Activated CD4-positive, alpha-beta memory T cell treated with anti-CD3 and anti-CD28 coated beads, Interleukin-2, amount 10 ng/mL, durations not matched to agents 7 days and 5 days (primary cell): Measurements from ENCODE around the gene ZMYND8. TPM values are rescaled to one million over a fixed set of nuclear protein-coding genes. Genes with fewer than 3 reads are reported as not detected.

Experiments used
- CTCF ChIA-PET: fragments of 350-600 bp; sonication (Branson Sonifier 250); formaldehyde crosslinking; loops from one replicate; lab custom pipeline; 2021; ENCODE audit warnings: antibody characterized with exemption, inconsistent platforms; lab: Charles Lee
- POLR2A ChIA-PET: fragments of 350-600 bp; sonication (Branson Sonifier 250); formaldehyde crosslinking; loops from one replicate; lab custom pipeline; 2021; ENCODE audit warnings: antibody characterized with exemption; lab: Charles Lee
- DNase-seq: peaks from one replicate; pipeline ENCODE4 v3.0.0-alpha.2; 2020
- H3K27ac Mint-ChIP-seq: one replicate; pipeline ENCODE4 v1.8.0; 2021; ENCODE audit warnings: mild to moderate bottlenecking, mixed read lengths
- H3K27me3 Mint-ChIP-seq: one replicate; pipeline ENCODE4 v1.8.0; 2021; ENCODE audit warnings: mixed read lengths
- H3K36me3 Mint-ChIP-seq: one replicate; pipeline ENCODE4 v1.8.0; 2021; ENCODE audit warnings: low read depth, mixed read lengths
- H3K4me1 Mint-ChIP-seq: one replicate; pipeline ENCODE4 v1.8.0; 2021; ENCODE audit warnings: mixed read lengths
- H3K4me3 Mint-ChIP-seq: one replicate; pipeline ENCODE4 v1.8.0; 2021; ENCODE audit warnings: mild to moderate bottlenecking, mixed read lengths
- H3K9me3 Mint-ChIP-seq: one replicate; pipeline ENCODE4 v1.8.0; 2021; ENCODE audit warnings: mixed read lengths
- total RNA-seq, 2 experiments: library from RNA; stranded (reverse); gene quantifications; one replicate each; pipeline ENCODE4 v1.2.3, GENCODE V29; 2021

Gene ZMYND8
- total RNA-seq, 2 experiments from 2014 or later = 37.8 to 44.2 TPM

DNA sequence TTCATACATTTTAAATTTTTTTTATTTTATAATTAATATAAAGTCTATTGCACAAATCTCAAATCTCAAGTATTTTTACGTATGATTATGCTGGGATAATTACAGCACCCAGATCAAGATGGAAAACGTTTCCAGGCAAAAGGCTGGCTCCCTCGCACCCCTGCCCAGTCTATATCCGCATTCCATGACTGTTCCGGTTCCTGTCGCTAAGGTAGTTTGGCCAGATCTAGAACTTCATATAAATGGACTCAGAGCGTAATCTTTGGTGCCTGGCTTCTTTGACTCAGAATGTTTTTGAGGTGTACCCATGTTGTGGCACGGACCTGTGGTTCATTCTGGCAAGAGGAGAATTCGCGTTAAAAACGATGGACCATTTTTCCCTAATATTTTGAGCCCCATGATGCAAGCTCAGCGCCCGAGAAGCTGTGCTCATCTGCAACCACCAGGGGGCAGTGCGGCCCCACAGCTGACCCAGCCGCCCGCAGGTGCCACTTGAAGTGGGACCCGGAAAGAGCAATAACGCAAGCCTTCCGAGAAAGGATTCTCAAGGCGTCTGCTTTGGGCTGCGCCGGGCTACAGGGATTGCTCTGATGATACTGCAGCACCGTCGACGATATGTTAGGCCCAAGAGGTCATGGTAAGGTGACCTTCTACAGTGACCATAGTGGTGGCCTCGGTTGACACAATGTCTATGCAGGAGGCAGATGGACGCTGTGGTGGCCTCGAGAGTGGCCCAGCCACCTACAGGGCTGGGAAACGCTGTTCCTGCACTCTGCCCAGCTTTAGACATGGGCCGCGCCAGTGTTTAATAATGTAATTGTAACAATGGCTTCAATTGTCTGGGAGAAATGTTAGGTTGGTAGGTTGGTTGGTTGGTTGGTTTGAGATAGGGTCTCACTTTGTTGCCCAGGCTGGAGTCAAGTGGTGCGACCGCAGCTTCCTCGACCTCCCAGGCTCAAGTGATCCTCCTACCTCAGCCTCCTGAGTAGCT is 160.1 kb downstream of the ZMYND8 start:
- no peaks in the 10 kb centered on the region for H3K36me3 Mint-ChIP-seq
- H3K27ac Mint-ChIP-seq = no peak overlapping the region
- peaks cover 5% of the 10 kb centered on the region for H3K27me3 Mint-ChIP-seq
- H3K4me1 Mint-ChIP-seq = peaks cover 12% of the 10 kb centered on the region
- H3K9me3 Mint-ChIP-seq = no peaks in the 10 kb centered on the region
- POLR2A ChIA-PET = interaction anchor here (2.5 kb wide), 1 partner anchor 188 kb away, joined by 7 read pairs; no protein-coding TSS in a partner anchor
- peak; percentile 84 for DNase-seq
- CTCF ChIA-PET = interaction anchor here (0.6 to 4.0 kb wide), 26 partner anchors 9 to 506 kb away, joined by 3 to 77 read pairs (median 4); no protein-coding TSS in a partner anchor
- no peak overlapping the region for H3K4me3 Mint-ChIP-seq

DNA sequence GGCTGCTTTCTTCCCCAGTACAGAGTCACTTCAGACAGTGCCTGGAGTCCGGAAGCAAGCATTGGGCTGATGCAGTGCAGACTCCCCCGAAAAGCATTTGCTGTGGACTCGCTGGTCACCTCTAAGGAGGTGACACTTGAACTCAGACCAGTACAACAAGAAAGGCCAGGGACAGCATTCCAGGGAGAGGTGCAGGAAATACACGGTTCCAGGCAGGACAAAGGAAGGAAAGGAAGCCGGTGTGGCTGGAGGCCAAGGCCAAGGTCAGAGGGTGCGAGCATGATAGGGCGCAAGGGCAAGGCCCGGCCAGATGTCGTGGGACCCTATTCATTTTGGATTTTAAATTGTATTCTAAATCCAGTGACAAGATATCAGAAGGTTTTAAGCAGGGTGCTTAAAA is 160.9 kb downstream of the ZMYND8 start:
- Mint-ChIP-seq H3K27me3 (peaks cover 5% of the 10 kb centered on the region), H3K27ac (no peak overlapping the region), H3K9me3 (no peaks in the 10 kb centered on the region), H3K4me1 (peaks cover 12% of the 10 kb centered on the region), H3K36me3 (no peaks in the 10 kb centered on the region), H3K4me3 (no peak overlapping the region)
- no peak for DNase-seq
- CTCF ChIA-PET = interaction anchor here (0.9 to 3.5 kb wide), 4 partner anchors 26 to 428 kb away, joined by 3 to 22 read pairs (median 10); no protein-coding TSS in a partner anchor
- POLR2A ChIA-PET = interaction anchor here (2.5 kb wide), 1 partner anchor 188 kb away, joined by 7 read pairs; no protein-coding TSS in a partner anchor

DNA sequence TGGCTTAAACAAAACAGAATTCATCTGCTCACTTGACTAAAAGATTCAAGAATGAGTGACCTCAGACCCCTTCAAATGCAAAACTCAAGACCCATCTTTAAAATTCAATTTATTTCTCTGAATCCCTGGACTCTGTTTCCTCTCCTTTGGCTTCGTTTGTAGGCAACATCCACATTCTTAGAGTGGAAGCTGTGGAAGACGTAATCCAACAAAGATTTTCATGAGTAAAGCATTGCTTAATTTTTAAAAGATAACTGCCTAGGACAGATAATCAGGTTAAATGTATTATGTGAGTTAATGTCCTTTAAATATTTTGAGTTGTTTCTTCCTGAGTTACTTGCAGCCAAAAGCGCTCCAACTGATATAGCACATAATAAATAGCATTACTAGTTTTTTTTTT is 164.5 kb downstream of the ZMYND8 start:
- no peak overlapping the region for H3K27ac Mint-ChIP-seq
- no peak overlapping the region for H3K4me3 Mint-ChIP-seq
- H3K4me1 Mint-ChIP-seq = peaks cover 28% of the 10 kb centered on the region
- POLR2A ChIA-PET = interaction anchor here (0.6 kb wide), 1 partner anchor 461 kb away, joined by 3 read pairs; no protein-coding TSS in a partner anchor
- H3K27me3 Mint-ChIP-seq = peaks cover 19% of the 10 kb centered on the region
- H3K9me3 Mint-ChIP-seq = no peaks in the 10 kb centered on the region
- CTCF ChIA-PET = interaction anchor here (1.3 to 1.4 kb wide), 2 partner anchors 192 to 437 kb away, joined by 4 read pairs; no protein-coding TSS in a partner anchor
- no peaks in the 10 kb centered on the region for H3K36me3 Mint-ChIP-seq
- DNase-seq = no peak

DNA sequence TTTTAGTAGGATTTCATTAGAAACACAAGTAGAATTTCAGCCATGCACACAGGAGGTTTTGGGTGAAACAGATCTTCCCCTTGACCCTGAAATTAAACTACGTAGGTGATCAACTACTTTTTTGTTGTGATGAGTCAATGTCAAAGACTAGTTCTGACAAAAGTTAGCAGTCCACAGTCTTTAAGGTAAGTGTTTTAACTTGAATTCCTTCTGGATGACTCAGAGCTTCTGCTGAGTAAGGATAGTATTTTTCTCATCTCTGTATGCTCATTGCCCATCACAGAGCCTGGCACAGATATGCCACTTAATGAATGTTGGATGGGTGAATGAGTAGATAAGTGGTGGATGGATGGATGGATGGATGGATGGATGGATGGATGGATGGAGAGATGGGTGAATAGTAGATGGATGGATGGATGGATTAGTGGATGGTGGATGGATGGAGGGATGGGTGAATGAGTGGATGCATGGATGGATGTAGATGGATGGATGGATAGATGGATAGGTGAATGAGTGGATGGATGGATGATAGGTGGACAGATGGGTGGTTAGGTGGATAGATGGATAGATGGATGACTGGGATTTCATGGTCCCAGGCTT is 165.3 kb downstream of the ZMYND8 start:
- peaks cover 21% of the 10 kb centered on the region for H3K4me1 Mint-ChIP-seq
- H3K27ac Mint-ChIP-seq = no peak overlapping the region
- no peaks in the 10 kb centered on the region for H3K9me3 Mint-ChIP-seq
- H3K4me3 Mint-ChIP-seq = no peak overlapping the region
- DNase-seq = no peak
- ChIA-PET POLR2A (interaction anchor here (0.6 kb wide), 1 partner anchor 462 kb away, joined by 3 read pairs; no protein-coding TSS in a partner anchor), CTCF (interaction anchor here (0.6 to 1.3 kb wide), 2 partner anchors 164 to 436 kb away, joined by 4 to 6 read pairs; no protein-coding TSS in a partner anchor)
- no peaks in the 10 kb centered on the region for H3K36me3 Mint-ChIP-seq
- peaks cover 19% of the 10 kb centered on the region for H3K27me3 Mint-ChIP-seq

DNA sequence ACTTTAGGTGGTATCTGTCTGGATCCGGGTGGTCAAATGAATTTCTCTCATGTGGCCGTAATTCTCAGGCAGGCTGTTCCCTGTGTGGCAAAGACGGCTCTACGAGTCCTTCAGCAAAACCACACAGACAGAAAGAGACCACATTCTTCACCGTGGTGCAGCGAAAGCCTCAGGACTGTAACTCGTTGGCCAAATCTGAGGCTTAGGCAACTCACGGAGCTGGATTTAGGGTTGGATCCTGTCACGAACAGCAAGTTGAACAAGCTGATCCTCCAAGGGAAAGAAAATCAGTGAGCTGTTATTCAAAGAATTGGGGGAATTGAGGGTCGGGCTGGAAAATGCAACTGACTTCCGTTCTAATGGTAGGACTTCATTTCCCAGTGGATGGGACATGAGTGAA is 167.4 kb downstream of the ZMYND8 start:
- no peak overlapping the region for H3K4me3 Mint-ChIP-seq
- no peaks in the 10 kb centered on the region for H3K9me3 Mint-ChIP-seq
- DNase-seq = no peak
- no peaks in the 10 kb centered on the region for H3K36me3 Mint-ChIP-seq
- H3K27ac Mint-ChIP-seq = no peak overlapping the region
- ChIA-PET CTCF (interaction anchor here (1.2 to 1.3 kb wide), 2 partner anchors 14 to 195 kb away, joined by 3 to 5 read pairs; no protein-coding TSS in a partner anchor), POLR2A (no interaction called here)
- peaks cover 16% of the 10 kb centered on the region for H3K27me3 Mint-ChIP-seq
- H3K4me1 Mint-ChIP-seq = peaks cover 25% of the 10 kb centered on the region

DNA sequence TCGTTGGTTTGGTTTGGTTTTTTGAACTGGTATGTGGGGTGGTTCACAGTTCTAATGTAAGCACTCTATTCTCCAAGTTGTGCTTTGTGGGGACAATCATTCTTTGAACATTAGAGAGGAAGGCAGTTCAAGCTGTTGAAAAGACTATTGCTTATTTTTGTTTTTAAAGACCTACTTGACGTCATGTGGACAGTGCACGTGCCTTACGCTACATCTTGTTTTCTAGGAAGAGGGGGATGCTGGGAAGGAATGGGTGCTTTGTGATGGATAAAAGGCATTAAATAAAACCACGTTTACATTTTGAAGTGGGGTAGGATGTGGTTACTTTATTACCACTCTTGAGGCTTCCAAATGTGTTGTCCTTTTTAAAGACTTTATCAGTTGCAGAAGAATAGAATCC is 168.0 kb downstream of the ZMYND8 start:
- Mint-ChIP-seq H3K27me3 (peaks cover 16% of the 10 kb centered on the region), H3K9me3 (no peaks in the 10 kb centered on the region), H3K27ac (no peak overlapping the region), H3K4me3 (no peak overlapping the region), H3K4me1 (peaks cover 25% of the 10 kb centered on the region), H3K36me3 (no peaks in the 10 kb centered on the region)
- DNase-seq = no peak
- ChIA-PET CTCF (interaction anchor here (1.3 kb wide), 1 partner anchor 195 kb away, joined by 5 read pairs; no protein-coding TSS in a partner anchor), POLR2A (no interaction called here)

DNA sequence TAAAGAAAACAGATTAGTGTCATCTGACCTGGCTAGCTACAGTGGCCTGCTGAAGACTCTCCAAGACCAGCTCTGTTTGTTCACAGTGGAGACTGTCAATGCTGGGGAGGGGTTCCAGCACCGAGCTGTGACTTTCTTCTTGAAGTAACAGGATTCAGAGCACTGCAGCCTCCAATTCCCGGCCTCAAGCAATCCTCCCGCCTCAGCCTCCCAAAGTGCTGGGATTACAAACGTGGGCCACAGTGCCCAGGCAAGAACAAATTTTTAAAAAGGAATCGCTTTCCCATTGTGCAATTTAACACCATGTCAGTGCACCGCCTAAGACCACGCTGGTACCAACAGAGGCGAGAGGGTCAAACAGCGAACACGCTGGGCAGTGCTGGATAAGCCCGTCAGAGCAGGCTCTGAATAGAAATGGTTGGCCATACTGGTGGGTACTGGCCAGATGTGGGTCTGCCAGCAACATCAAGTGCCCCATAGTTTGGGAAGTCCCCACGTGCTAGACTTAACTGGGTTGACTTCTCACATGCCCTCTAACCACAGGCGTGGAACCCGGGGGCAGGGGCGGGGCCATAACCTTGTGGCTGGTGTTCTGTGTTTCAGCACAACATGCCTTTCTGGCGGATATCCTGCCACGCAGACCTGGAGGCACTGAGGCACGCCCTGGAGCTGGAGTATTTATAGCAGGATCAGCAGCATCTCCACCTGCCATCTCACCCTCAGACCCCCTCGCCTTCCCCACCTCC is 168.9 kb downstream of the ZMYND8 start:
- ChIA-PET POLR2A (no interaction called here), CTCF (interaction anchor here (0.9 kb wide), 1 partner anchor 9 kb away, joined by 5 read pairs; no protein-coding TSS in a partner anchor)
- H3K4me1 Mint-ChIP-seq = peaks cover 25% of the 10 kb centered on the region
- peaks cover 14% of the 10 kb centered on the region for H3K27me3 Mint-ChIP-seq
- no peaks in the 10 kb centered on the region for H3K9me3 Mint-ChIP-seq
- DNase-seq = peak; percentile 50
- H3K27ac Mint-ChIP-seq = no peak overlapping the region
- no peak overlapping the region for H3K4me3 Mint-ChIP-seq
- H3K36me3 Mint-ChIP-seq = no peaks in the 10 kb centered on the region

DNA sequence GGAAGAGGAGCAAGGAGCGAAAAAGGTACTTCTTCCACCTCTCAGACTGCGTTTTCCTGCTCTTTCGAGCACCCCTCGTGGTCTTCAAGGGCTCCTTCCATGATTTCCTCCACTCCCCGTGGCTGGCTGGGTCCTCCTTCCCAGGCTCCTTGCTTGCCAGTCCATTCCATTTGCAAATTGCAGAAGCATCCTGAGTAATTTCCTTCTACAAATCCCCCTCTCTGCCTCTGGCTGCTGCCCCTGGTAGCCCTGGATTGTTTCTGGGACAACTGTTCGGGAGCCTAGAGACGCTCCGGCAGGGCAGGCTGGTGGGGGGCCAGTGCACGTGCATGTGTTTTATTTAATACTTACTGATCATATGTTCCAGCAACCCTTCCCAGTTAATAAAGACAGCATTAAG is 173.1 kb downstream of the ZMYND8 start:
- peaks cover 2% of the 10 kb centered on the region for H3K27me3 Mint-ChIP-seq
- H3K4me1 Mint-ChIP-seq = peaks cover 21% of the 10 kb centered on the region
- CTCF ChIA-PET = no interaction called here
- no peak overlapping the region for H3K27ac Mint-ChIP-seq
- H3K4me3 Mint-ChIP-seq = no peak overlapping the region
- H3K36me3 Mint-ChIP-seq = no peaks in the 10 kb centered on the region
- H3K9me3 Mint-ChIP-seq = no peaks in the 10 kb centered on the region
- POLR2A ChIA-PET = no interaction called here
- DNase-seq = no peak

DNA sequence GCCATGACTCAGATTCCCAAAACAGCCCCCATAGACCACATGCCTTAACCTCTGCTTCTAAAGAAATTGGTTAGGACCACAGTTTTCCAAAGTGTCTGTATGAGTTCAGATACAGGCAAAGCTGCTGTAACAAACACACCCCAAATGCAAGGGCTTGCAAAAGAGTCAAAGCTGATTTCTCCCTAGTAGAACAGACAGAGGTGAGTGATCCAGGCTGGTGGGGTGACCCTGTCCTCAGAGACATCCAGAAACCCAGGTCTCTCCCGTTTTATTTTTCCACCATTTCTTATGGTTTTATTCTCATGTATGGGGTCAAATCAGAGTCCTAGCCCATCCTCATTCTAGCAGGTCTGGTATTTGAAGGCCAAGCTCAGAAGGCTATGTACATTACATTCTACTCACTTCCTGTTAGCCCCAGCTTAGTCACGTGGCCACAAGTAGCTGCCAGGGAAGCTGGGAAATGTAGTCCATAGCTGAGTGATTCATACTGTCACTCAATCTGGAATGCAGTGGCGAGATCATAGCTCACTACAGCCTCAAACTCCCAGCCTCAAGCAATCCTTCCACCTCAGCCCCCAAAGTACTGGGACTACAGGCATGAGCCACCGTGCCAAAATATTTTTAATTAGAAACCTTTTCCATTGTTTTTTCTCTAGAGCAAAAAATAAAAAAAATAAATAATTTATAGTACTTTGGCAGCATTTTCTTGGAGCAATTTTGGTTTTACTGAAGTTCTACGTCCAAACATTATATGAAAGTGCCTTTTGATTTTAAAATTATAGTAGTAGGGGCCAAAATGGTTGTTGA is 175.2 kb downstream of the ZMYND8 start:
- DNase-seq = peak; percentile 24
- no peak overlapping the region for H3K27ac Mint-ChIP-seq
- no peaks in the 10 kb centered on the region for H3K9me3 Mint-ChIP-seq
- H3K4me1 Mint-ChIP-seq = peaks cover 8% of the 10 kb centered on the region
- POLR2A ChIA-PET = no interaction called here
- H3K36me3 Mint-ChIP-seq = no peaks in the 10 kb centered on the region
- H3K4me3 Mint-ChIP-seq = no peak overlapping the region
- CTCF ChIA-PET = no interaction called here
- H3K27me3 Mint-ChIP-seq = no peaks in the 10 kb centered on the region

DNA sequence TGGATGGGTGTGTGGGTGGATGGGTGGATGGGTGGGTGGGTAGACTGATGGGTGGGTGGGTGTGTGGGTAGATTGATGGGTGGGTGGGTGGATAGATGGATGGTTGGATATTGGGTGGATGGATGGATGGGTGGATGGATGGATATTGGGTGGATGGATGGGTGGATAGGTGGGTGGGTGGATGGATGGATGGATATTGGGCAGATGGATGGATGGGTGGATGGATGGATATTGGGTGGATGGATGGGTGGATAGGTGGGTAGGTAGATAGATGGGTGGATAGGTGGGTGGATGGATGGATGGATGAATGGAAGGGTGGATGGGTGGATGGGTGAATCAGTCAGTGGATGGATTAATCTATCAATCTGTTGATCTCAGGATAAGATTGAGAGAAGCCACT is 177.2 kb downstream of the ZMYND8 start:
- peaks cover 9% of the 10 kb centered on the region for H3K27me3 Mint-ChIP-seq
- DNase-seq = no peak
- CTCF ChIA-PET = no interaction called here

DNA sequence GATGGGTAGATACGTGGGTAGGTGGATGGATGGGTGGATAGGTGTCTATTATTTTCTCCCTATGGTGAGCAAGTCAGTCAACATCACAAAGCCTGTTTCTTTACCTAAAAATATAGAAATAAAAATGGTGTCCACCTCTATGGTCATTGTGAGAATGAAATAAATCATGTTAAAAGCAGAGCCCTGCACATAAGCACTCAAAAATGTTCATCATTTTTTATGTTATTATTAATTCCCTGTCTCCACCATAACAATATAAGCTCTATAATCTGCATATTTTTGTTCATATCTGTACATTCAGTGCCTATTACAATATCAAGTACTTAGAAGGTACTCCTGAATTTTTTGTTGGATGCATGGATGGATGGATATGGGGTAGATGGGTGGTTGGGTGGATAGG is 177.6 kb downstream of the ZMYND8 start:
- ChIA-PET POLR2A (no interaction called here), CTCF (no interaction called here)
- H3K36me3 Mint-ChIP-seq = no peaks in the 10 kb centered on the region
- no peak overlapping the region for H3K4me3 Mint-ChIP-seq
- no peak overlapping the region for H3K27ac Mint-ChIP-seq
- peaks cover 10% of the 10 kb centered on the region for H3K27me3 Mint-ChIP-seq
- H3K4me1 Mint-ChIP-seq = peaks cover 2% of the 10 kb centered on the region
- H3K9me3 Mint-ChIP-seq = no peaks in the 10 kb centered on the region
- no peak for DNase-seq

More for the DNA sequence above, 177.2 kb downstream of the ZMYND8 start:
- H3K4me1 Mint-ChIP-seq = peaks cover 2% of the 10 kb centered on the region
- H3K36me3 Mint-ChIP-seq = no peaks in the 10 kb centered on the region
- no peak overlapping the region for H3K4me3 Mint-ChIP-seq
- POLR2A ChIA-PET = no interaction called here
- no peaks in the 10 kb centered on the region for H3K9me3 Mint-ChIP-seq
- H3K27ac Mint-ChIP-seq = no peak overlapping the region

DNA sequence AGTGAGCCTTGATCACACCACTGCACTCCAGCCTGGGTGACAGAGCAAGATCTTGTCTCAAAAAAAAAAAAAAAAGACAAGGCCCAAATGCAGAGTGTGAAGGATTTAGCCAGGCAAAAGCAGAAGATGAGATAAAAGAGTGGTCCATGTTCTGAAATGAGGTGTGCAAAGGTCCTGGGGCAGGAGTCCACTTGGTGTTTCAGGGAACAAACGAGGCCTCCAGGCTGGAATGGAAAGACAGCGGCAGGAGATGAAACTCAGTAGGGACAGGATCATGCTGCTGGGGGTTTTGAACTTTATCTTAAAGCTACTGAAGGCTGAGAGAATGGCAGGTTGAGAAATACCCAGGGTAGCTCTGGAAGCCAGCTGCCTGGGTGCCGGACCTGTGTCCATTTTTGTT is 178.2 kb downstream of the ZMYND8 start:
- CTCF ChIA-PET = no interaction called here
- POLR2A ChIA-PET = no interaction called here
- DNase-seq = no peak
- no peaks in the 10 kb centered on the region for H3K9me3 Mint-ChIP-seq
- H3K4me3 Mint-ChIP-seq = no peak overlapping the region
- H3K36me3 Mint-ChIP-seq = no peaks in the 10 kb centered on the region
- peaks cover 2% of the 10 kb centered on the region for H3K4me1 Mint-ChIP-seq
- H3K27me3 Mint-ChIP-seq = peaks cover 10% of the 10 kb centered on the region
- no peak overlapping the region for H3K27ac Mint-ChIP-seq
